Placental pericyte (primary cell): ENCODE data around the gene RFPL2. TPM values are rescaled to one million over a fixed set of nuclear protein-coding genes. Genes with fewer than 3 reads are reported as not detected.

Experiments used
- small RNA-seq: library from RNA; depleted of rRNA; stranded (forward); fragments of <200 nt; gene quantifications from one replicate; pipeline ENCODE3, GENCODE V24; 2012; ENCODE audit warnings: low replicate concordance
- total RNA-seq: library from RNA; depleted of rRNA; stranded (reverse); fragments of >200 nt; gene quantifications from 2 replicates; pipeline ENCODE4 v1.2.3, GENCODE V29; 2012

The RFPL2 gene
- total RNA-seq, result not detected in 2 replicates

DNA sequence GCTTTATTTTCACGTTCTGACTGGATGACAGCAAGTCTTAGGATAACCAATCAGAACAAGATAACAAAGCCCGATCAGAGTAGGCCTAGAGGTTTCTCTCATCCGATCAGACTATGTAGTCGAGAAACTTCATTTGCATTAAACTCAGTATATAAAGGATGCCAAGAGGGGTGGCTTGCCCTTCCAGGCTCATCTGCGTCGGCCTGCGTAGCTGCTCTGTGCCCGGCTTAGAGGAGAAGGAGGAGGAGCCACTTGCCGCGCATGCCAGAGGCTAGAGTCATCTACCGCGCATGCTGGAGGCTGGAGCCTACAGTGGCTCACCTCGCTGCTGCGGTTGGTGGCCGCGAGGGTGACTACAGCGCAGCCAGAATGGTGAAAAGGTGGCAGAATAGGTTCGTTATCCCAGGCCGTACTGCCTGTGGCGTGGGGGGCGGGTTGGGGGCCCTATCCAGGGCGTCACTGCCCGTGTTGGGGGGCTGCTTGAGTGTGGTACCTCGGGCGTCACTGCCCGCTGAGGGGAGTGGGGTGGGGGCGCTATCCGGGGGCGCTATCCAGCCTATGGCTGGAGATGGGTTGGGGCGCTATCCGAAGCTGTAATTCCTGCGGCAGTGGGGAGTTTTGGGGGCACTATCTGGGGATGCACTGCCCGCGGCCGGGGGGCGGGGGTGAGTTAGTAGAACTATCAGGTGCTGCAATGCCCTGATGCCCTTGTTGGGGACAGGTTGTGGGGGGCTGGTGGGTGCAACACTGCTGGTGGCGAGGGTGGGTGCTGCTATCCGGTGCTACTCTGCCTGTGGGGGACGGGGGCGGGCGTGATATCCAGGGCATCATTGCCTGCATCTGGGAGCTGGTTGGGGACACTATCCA is at the start of gene RFPL2:
Gene RFPL2 (minus strand): TSS at position 218 of the 867 bp plus-strand sequence. CDS start 2,622 bp downstream, outside the sequence.

GRCh38 chr22:32158712-32159533 is 46.0 kb downstream of the RFPL2 start, which contains the start of gene C22orf42:
TSS of gene C22orf42 (minus strand) at chr22:32159303. CDS start at chr22:32159215, 88 bp downstream.

Small RNAs within 50 kb of the gene (small RNA-seq; reads per million reads assigned to genes)
- gene RF02171, result not detected

Other genes starting within 250 kb of the RFPL2 start
- gene SLC5A1, start 161.8 kb downstream of the RFPL2 start, total RNA-seq, result not detected in 2 replicates
- not detected in 2 replicates for gene C22orf42, start 45.8 kb downstream of the RFPL2 start, total RNA-seq
- gene SLC5A4, start 50.3 kb upstream of the RFPL2 start, total RNA-seq, result not detected in 2 replicates
- gene RFPL3, start 152.8 kb upstream of the RFPL2 start, total RNA-seq, result not detected in 2 replicates
- gene RTCB, start 207.2 kb upstream of the RFPL2 start, total RNA-seq, result 136 and 151 TPM in 2 replicates